Thyroid gland (tissue), 4 donors: ENCODE data around the gene CLIC5.

Experiments
- CTCF ChIP-seq, 6 experiments: fragments of 200-600 bp in 3 of 6; fragments of 450-650 bp in 3 of 6; sonication (generic) in 3 of 6; IDR thresholded peaks; one replicate each; pipeline ENCODE4 v1.5.1; 2016 to 2019; ENCODE audit warnings: antibody characterized with exemption in 6 of 6, mild to moderate bottlenecking in 2 of 6, inconsistent platforms in 1 of 6, moderate library complexity in 1 of 6
- POLR2A ChIP-seq, 2 donors: fragments of 450-650 bp; IDR thresholded peaks; one replicate each; pipeline ENCODE4 v1.6.1; 2017; ENCODE audit warnings: antibody characterized with exemption in 2 of 2, mild to moderate bottlenecking in 2 of 2, moderate library complexity in 1 of 2

GRCh38 chr6:45961125-45961524 is 54.5 kb downstream of the CLIC5 start:
- TF ChIP-seq CTCF (IDR thresholded peaks at IDR 0.05) (no peak), POLR2A (IDR thresholded peaks at IDR 0.05) (no peak)
